Stomach (tissue), 19 donors: ENCODE data around the gene STRA8. TPM values are rescaled to one million over a fixed set of nuclear protein-coding genes. Genes with fewer than 3 reads are reported as not detected.

Source experiments
- DNase-seq, 2 donors: peaks; one replicate each; pipeline versions ENCODE4 v3.0.0 to v3.0.0-alpha.2; 2013 to 2019
- H3K27ac ChIP-seq, 5 donors: fragments of 200-600 bp in 4 of 5; sonication (generic) in 4 of 5; one replicate each; pipeline ENCODE4 v1.5.1; 2013 to 2019; ENCODE audit warnings: mild to moderate bottlenecking in 1 of 5, moderate library complexity in 1 of 5
- H3K27me3 ChIP-seq, 3 donors: fragments of 200-600 bp; sonication (generic); one replicate each; pipeline ENCODE4 v1.5.1; 2017 to 2019; ENCODE audit warnings: mixed run types in 1 of 3
- H3K36me3 ChIP-seq, 4 donors: fragments of 200-600 bp; sonication (generic); 1 replicate in 3 of 4; 2 replicates in 1 of 4; pipeline ENCODE4 v1.5.1; 2016 to 2019
- H3K4me1 ChIP-seq, 4 donors: fragments of 200-600 bp; sonication (generic); one replicate each; pipeline ENCODE4 v1.5.1; 2016 to 2019
- H3K4me3 ChIP-seq, 4 donors: fragments of 200-600 bp; sonication (generic) in 3 of 4; one replicate each; pipeline ENCODE4 v1.5.1; 2016 to 2019; ENCODE audit warnings: mild to moderate bottlenecking in 1 of 4
- H3K9me3 ChIP-seq, 4 donors: fragments of 200-600 bp; sonication (generic); one replicate each; pipeline ENCODE4 v1.5.1; 2016 to 2019
- EP300 ChIP-seq: sonication (generic); formaldehyde crosslinking; IDR thresholded peaks from one replicate; pipeline ENCODE4 v1.6.1; 2017; ENCODE audit warnings: antibody characterized with exemption
- POLR2A ChIP-seq, 4 donors: fragments of 450-650 bp; IDR thresholded peaks; one replicate each; pipeline ENCODE4 v1.6.1; 2016; ENCODE audit warnings: antibody characterized with exemption in 4 of 4, control low read depth in 2 of 4, mild to moderate bottlenecking in 1 of 4, moderate library complexity in 1 of 4
- POLR2AphosphoS5 ChIP-seq, 3 donors: sonication (generic); formaldehyde crosslinking; IDR thresholded peaks; one replicate each; pipeline ENCODE4 v1.6.1; 2016; ENCODE audit warnings: antibody characterized with exemption in 3 of 3
- WGBS, 5 donors: extraction: QIAGEN DNeasy Blood & Tissue Kit in 3 of 5; methylation state at CpG; one replicate each; pipeline versions ENCODE4 v1.1.5 to v1.1.7; 2013 to 2018; 5-methylcytosine and 5-hydroxymethylcytosine counted together
- intact Hi-C: fragments of 100-400 bp; cut with DNase I; formaldehyde crosslinking; loops from one replicate; pipeline ENCODE4 v1.15.1; 2023; ENCODE audit warnings: low total_unique reads
- long read RNA-seq, 10 donors: transcript quantifications; one replicate each; lab custom pipeline, GENCODE V29; 2026
- polyA plus RNA-seq, 3 donors: library from polyadenylated mRNA; stranded (reverse); fragments of 200-250 nt; gene quantifications; one replicate each; pipeline ENCODE4 v1.2.3, GENCODE V29; 2013
- total RNA-seq, 5 donors: library from RNA; depleted of rRNA; stranded (reverse); fragments of >200 nt; gene quantifications; one replicate each; pipeline versions ENCODE4 v1.1.0 to v1.2.3, GENCODE V29; 2014 to 2016
- TF ChIP-seq, protein P1 (sequence below), 7 experiments: fragments of 450-650 bp in 4 of 7; fragments of 200-600 bp in 3 of 7; sonication (generic) in 3 of 7; IDR thresholded peaks; one replicate each; pipeline ENCODE4 v1.5.1; 2016 to 2019; ENCODE audit warnings: antibody characterized with exemption in 7 of 7, control low read depth in 2 of 7, mild to moderate bottlenecking in 1 of 7
- donor health status: healthy with polysubstance abuse.
- donor health status: Bipolar disorder and iron deficiency.
- donor health status: healthy.

The STRA8 gene, protein sequence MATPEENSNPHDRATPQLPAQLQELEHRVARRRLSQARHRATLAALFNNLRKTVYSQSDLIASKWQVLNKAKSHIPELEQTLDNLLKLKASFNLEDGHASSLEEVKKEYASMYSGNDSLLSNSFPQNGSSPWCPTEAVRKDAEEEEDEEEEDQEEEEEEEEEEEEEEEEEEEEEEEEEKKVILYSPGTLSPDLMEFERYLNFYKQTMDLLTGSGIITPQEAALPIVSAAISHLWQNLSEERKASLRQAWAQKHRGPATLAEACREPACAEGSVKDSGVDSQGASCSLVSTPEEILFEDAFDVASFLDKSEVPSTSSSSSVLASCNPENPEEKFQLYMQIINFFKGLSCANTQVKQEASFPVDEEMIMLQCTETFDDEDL
- total RNA-seq (not detected), polyA plus RNA-seq (not detected)
- long read RNA-seq, donor 1 = 0 reads
- long read RNA-seq, donor 2 = 0 reads
- long read RNA-seq, donor 3 = 0 reads
- long read RNA-seq, donor 4 = 0 reads
- long read RNA-seq, donor 5 = 0 reads
- long read RNA-seq, donor 6 = 0 reads
- long read RNA-seq, donor 7 = 0 reads
- long read RNA-seq, donor 8 = 0 reads
- long read RNA-seq, donor 9 = 0 reads
- long read RNA-seq, donor 10 = 0 reads

DNA sequence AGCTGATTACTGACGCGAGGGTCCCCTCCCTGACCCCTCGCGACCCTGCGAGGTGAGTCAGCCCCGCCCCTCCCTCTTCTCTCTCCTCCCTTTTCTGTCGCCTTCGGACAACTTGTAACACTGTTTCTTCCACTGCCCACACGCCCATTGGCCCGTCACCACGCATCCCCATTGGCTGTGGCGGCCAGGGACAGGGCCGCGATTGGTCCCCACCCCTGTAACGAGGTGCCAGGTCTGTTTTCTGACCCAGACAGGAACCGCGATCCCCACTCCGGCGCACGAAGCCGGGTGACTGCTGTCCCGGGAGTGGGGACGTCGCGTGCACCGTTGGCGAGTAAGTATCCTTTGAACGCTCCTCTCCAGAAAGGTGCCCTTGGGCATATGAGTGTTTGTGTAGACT, at the start of gene STRA8:
Gene STRA8 (plus strand): TSS at position 269 of the 400 bp plus-strand sequence. CDS start 6,687 bp downstream, outside the sequence.
- 92 to 96% (median 93%) methylated on average over 28 of the region's 28 CpGs for WGBS, 5 donors
- H3K9me3 ChIP-seq = no peaks in the 10 kb centered on the region
- TF ChIP-seq, protein P1, sequence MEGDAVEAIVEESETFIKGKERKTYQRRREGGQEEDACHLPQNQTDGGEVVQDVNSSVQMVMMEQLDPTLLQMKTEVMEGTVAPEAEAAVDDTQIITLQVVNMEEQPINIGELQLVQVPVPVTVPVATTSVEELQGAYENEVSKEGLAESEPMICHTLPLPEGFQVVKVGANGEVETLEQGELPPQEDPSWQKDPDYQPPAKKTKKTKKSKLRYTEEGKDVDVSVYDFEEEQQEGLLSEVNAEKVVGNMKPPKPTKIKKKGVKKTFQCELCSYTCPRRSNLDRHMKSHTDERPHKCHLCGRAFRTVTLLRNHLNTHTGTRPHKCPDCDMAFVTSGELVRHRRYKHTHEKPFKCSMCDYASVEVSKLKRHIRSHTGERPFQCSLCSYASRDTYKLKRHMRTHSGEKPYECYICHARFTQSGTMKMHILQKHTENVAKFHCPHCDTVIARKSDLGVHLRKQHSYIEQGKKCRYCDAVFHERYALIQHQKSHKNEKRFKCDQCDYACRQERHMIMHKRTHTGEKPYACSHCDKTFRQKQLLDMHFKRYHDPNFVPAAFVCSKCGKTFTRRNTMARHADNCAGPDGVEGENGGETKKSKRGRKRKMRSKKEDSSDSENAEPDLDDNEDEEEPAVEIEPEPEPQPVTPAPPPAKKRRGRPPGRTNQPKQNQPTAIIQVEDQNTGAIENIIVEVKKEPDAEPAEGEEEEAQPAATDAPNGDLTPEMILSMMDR (IDR thresholded peaks at IDR 0.05) = no peak
- TF ChIP-seq EP300 (no peak), POLR2AphosphoS5 (IDR thresholded peaks at IDR 0.05) (no peak), POLR2A (IDR thresholded peaks at IDR 0.05) (no peak)
- no peak within 1 kb of the TSS for H3K4me3 ChIP-seq
- no peak within 1 kb of the TSS for H3K27ac ChIP-seq
- no peaks in the 10 kb centered on the region for H3K36me3 ChIP-seq
- no peaks in the 10 kb centered on the region for H3K27me3 ChIP-seq
- H3K4me1 ChIP-seq = no peaks in the 10 kb centered on the region
- intact Hi-C loops = no loop called here
- DNase-seq = no peak

DNA sequence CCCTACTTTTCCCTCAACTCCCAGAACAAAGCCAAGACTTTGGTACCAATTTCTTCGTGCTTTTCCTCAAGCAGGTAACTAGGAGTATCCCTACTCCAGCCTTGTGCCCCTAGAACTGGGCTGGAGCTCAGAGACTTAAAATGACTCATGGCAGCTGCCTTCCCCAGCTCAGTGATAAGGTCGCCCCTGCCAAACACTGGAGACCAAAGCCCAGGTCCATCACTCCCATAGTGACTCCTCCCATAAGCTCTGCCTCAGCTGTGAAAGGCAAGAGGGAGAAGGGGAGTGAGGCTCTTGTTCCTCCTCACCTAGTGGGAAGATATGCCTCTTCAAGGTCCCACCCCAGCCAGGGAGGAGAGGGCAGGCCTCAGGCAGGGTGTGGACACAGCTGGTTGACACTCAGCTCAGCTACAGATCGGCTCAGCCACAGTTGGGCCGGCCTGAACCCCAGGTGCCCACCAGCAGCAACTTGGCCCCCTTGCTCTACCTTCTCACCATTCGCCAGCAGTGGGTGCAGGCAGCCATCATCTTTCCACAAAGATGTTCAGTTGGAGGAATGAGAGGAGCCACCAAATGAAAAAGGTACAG, 49.3 kb upstream of the STRA8 start:
- TF ChIP-seq EP300 (no peak), POLR2AphosphoS5 (IDR thresholded peaks at IDR 0.05) (no peak), POLR2A (IDR thresholded peaks at IDR 0.05) (no peak)
- TF ChIP-seq, protein P1 (IDR thresholded peaks at IDR 0.05) = no peak
- H3K36me3 ChIP-seq = peaks cover 51 to 94% (median 83%) of the 10 kb centered on the region in 4 donors
- peaks cover 4 to 18% (median 6%) of the 10 kb centered on the region in 4 donors for H3K4me1 ChIP-seq
- no peak overlapping the region for H3K4me3 ChIP-seq
- intact Hi-C loops = no loop called here
- WGBS, 5 donors = 84 to 96% (median 91%) methylated on average over 5 of the region's 5 CpGs
- no peak overlapping the region for H3K27ac ChIP-seq
- DNase-seq = peak in 1 of 2 donors; percentile 24
- no peaks in the 10 kb centered on the region for H3K27me3 ChIP-seq
- peaks cover 18 to 45% (median 26%) of the 10 kb centered on the region in 4 donors for H3K9me3 ChIP-seq

DNA sequence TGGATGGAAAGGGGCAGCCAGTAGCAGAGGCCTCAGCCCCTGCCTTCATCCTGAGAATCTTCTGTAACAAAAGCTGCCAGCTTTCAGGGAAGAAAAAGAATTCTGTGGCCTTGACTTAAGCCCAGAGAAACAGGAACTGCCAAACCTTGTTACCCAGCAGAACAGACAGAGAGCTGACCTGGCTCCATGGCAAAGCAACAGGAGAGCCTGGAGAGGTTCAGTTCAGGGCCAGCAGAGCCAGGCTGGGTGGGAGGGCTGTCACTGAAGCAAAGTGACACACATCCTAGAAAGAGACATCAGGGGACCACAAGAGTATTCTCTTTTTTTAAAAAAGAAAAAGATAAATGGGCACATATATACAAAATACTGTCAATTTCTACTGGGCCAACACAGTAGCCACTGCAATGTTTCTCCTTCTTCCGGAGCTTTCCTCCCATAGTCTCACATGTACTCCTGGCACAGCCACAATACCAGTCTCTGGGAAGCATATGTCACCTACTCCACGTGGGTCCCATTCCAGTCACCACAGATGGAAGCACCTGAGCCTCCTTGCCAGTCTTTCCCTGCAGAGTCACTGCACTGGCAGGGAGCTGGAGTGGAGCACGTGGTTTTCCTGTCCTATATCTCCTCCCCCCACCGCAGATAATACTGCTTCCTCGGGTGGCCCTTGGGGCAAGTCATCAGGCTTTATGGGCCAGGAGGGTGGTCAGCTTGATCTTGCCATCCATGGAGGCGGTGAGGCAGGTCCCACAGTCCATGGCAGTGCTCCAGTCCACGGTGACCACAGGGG, 48.0 kb upstream of the STRA8 start:
- peaks cover 13 to 32% (median 21%) of the 10 kb centered on the region in 4 donors for H3K9me3 ChIP-seq

More for the DNA sequence above, 48.0 kb upstream of the STRA8 start:
- WGBS, 5 donors = 85 to 92% (median 88%) methylated on average over 6 to 7 of the region's 7 CpGs
- intact Hi-C loops = no loop called here
- no peak overlapping the region for H3K4me3 ChIP-seq
- TF ChIP-seq, protein P1 (IDR thresholded peaks at IDR 0.05) = no peak
- TF ChIP-seq POLR2A (IDR thresholded peaks at IDR 0.05) (no peak), EP300 (no peak), POLR2AphosphoS5 (IDR thresholded peaks at IDR 0.05) (no peak)
- H3K27ac ChIP-seq = no peak overlapping the region
- H3K27me3 ChIP-seq = no peaks in the 10 kb centered on the region
- peak in 1 of 2 donors; percentile 23 for DNase-seq
- H3K36me3 ChIP-seq = peaks cover 51 to 97% (median 91%) of the 10 kb centered on the region in 4 donors
- peaks cover 5 to 18% (median 14%) of the 10 kb centered on the region in 4 donors for H3K4me1 ChIP-seq
